H1 (cell line): ENCODE measurements around the gene EXTL1. TPM values are rescaled to one million over a fixed set of nuclear protein-coding genes. Genes with fewer than 3 reads are reported as not detected.
"Not testable (repeated sequence)": the region's sequence is repeated elsewhere in the genome, so short reads cannot be mapped to it uniquely, and the experiment has no call there.

Experiments
- CTCF ChIA-PET: fragments of 300-600 bp; sonication (Branson Sonifier 250); formaldehyde crosslinking; loops from one replicate; lab custom pipeline; 2021; ENCODE audit not compliant: partially characterized antibody; lab: Charles Lee
- POLR2A ChIA-PET: fragments of 300-600 bp; sonication (Branson Sonifier 250); formaldehyde crosslinking; loops from one replicate; lab custom pipeline; 2021; ENCODE audit warnings: inconsistent platforms; ENCODE audit not compliant: partially characterized antibody; lab: Charles Lee
- DNase-seq, 2 experiments: peaks; one replicate each; pipeline versions ENCODE4 v3.0.0 to v3.0.0-alpha.2; 2010 to 2022; ENCODE audit warnings: low spot score in 2 of 2, low read depth in 1 of 2, mixed read lengths in 1 of 2
- FAIRE-seq: peaks from 2 replicates; lab custom pipeline; 2011; peaks lifted over from hg19 to GRCh38; lab: Jason Lieb, UNC
- H2AFZ ChIP-seq: 2 replicates; pipeline ENCODE4 v1.8.1; 2012; ENCODE audit warnings: low read length, inconsistent platforms
- H2AK5ac ChIP-seq: 2 replicates; pipeline ENCODE4 v1.6.1; 2013; ENCODE audit warnings: low read depth, low read length
- H2BK120ac ChIP-seq: replicated peaks from 2 replicates; pipeline ENCODE3; 2013; ENCODE audit warnings: low read depth, low read length, inconsistent platforms
- H2BK12ac ChIP-seq: 2 replicates; pipeline ENCODE4 v1.6.1; 2013; ENCODE audit warnings: low read depth, low read length
- H2BK15ac ChIP-seq: 2 replicates; pipeline ENCODE4 v1.6.1; 2013; ENCODE audit warnings: low read length
- H2BK20ac ChIP-seq: 2 replicates; pipeline ENCODE4 v1.6.1; 2013; ENCODE audit warnings: low read length
- H2BK5ac ChIP-seq: 2 replicates; pipeline ENCODE4 v1.6.1; 2013; ENCODE audit warnings: low read depth, low read length
- H3K14ac ChIP-seq: 2 replicates; pipeline ENCODE4 v1.6.1; 2013; ENCODE audit warnings: inconsistent platforms; ENCODE audit not compliant: insufficient read length
- H3K18ac ChIP-seq: 2 replicates; pipeline ENCODE4 v1.6.1; 2013; ENCODE audit warnings: low read length; ENCODE audit errors: extremely low read depth
- H3K23ac ChIP-seq: 2 replicates; pipeline ENCODE4 v1.6.1; 2013; ENCODE audit warnings: inconsistent platforms; ENCODE audit not compliant: insufficient read length
- H3K23me2 ChIP-seq: 2 replicates; pipeline ENCODE4 v1.6.1; 2013; ENCODE audit warnings: low read depth, low read length
- H3K27ac ChIP-seq: 2 replicates; pipeline ENCODE4 v1.6.1; 2011; ENCODE audit warnings: low read depth, low read length, inconsistent platforms
- H3K27me3 ChIP-seq, 4 experiments: replicated peaks in 1 of 4; 1 replicate in 1 of 4; 2 replicates in 3 of 4; pipeline versions ENCODE4 v1.6.1 to v1.8.1; 2011 to 2013; ENCODE audit warnings: low read length in 3 of 4, mild to moderate bottlenecking in 3 of 4, inconsistent platforms in 2 of 4, mixed read lengths in 2 of 4, moderate library complexity in 1 of 4; ENCODE audit not compliant: control insufficient read depth in 3 of 4, insufficient read depth in 3 of 4; ENCODE audit errors: extremely low read depth in 1 of 4
- H3K36me3 ChIP-seq, 4 experiments: 2 replicates each; pipeline versions ENCODE4 v1.6.1 to v1.8.1; 2011 to 2013; ENCODE audit warnings: mild to moderate bottlenecking in 4 of 4, low read length in 3 of 4, moderate library complexity in 2 of 4, control low read depth in 1 of 4, inconsistent platforms in 1 of 4; ENCODE audit not compliant: insufficient read depth in 4 of 4, control insufficient read depth in 2 of 4
- H3K4ac ChIP-seq: replicated peaks from 2 replicates; pipeline ENCODE3; 2013; ENCODE audit warnings: low read length, low read depth, mixed read lengths, inconsistent platforms; ENCODE audit not compliant: insufficient read length
- H3K4me1 ChIP-seq, 4 experiments: replicated peaks in 1 of 4; 1 replicate in 1 of 4; 2 replicates in 3 of 4; pipeline versions ENCODE4 v1.6.1 to v1.8.1; 2011 to 2013; ENCODE audit warnings: low read length in 3 of 4, inconsistent platforms in 2 of 4, mixed read lengths in 1 of 4; ENCODE audit not compliant: insufficient read depth in 4 of 4, control insufficient read depth in 3 of 4
- H3K4me2 ChIP-seq, 2 experiments: 2 replicates each; pipeline versions ENCODE4 v1.6.1 to v1.8.1; 2011 to 2013; ENCODE audit warnings: low read depth in 2 of 2, low read length in 2 of 2, control low read depth in 1 of 2, inconsistent platforms in 1 of 2, mild to moderate bottlenecking in 1 of 2; ENCODE audit not compliant: insufficient read depth in 1 of 2
- H3K4me3 ChIP-seq, 4 experiments: fragments of 200-600, 300-600 bp in 1 of 4; sonication (generic), shearing (Covaris generic), sonication (Bioruptor Twin) in 1 of 4; 2 replicates each; pipeline versions ENCODE4 v1.5.1 to v1.8.1; 2011 to 2016; ENCODE audit warnings: low read length in 4 of 4, low read depth in 3 of 4, control low read depth in 2 of 4, inconsistent platforms in 2 of 4, mild to moderate bottlenecking in 2 of 4, mixed read lengths in 1 of 4, moderate library complexity in 1 of 4; ENCODE audit not compliant: insufficient read depth in 2 of 4; ENCODE audit errors: extremely low read depth in 1 of 4
- H3K56ac ChIP-seq: replicated peaks from 2 replicates; pipeline ENCODE3; 2013; ENCODE audit warnings: low read depth, mild to moderate bottlenecking, mixed read lengths, low read length, inconsistent platforms; ENCODE audit not compliant: insufficient read length
- H3K79me1 ChIP-seq: 2 replicates; pipeline ENCODE4 v1.6.1; 2013; ENCODE audit warnings: low read depth, low read length, control low read depth
- H3K79me2 ChIP-seq, 2 experiments: 2 replicates each; pipeline versions ENCODE4 v1.6.1 to v1.8.1; 2012 to 2013; ENCODE audit warnings: low read length in 2 of 2, mild to moderate bottlenecking in 2 of 2, inconsistent platforms in 1 of 2; ENCODE audit not compliant: insufficient read depth in 2 of 2, control insufficient read depth in 1 of 2
- H3K9ac ChIP-seq, 4 experiments: replicated peaks in 1 of 4; 1 replicate in 1 of 4; 2 replicates in 3 of 4; pipeline versions ENCODE4 v1.6.1 to v1.8.1; 2011 to 2013; ENCODE audit warnings: low read depth in 3 of 4, low read length in 3 of 4, control low read depth in 2 of 4, mild to moderate bottlenecking in 2 of 4, moderate library complexity in 2 of 4, inconsistent platforms in 1 of 4; ENCODE audit errors: extremely low read depth in 1 of 4
- H3K9me3 ChIP-seq, 2 experiments: 2 replicates each; pipeline versions ENCODE4 v1.6.1 to v1.8.1; 2012 to 2013; ENCODE audit warnings: mild to moderate bottlenecking in 2 of 2, moderate library complexity in 2 of 2, control low read depth in 1 of 2, inconsistent platforms in 1 of 2, low read depth in 1 of 2, low read length in 1 of 2, mixed read lengths in 1 of 2; ENCODE audit not compliant: insufficient read depth in 2 of 2
- H4K20me1 ChIP-seq, 2 experiments: replicated peaks in 1 of 2; 2 replicates each; pipeline versions ENCODE3 to v1.8.1; 2011 to 2013; ENCODE audit warnings: inconsistent platforms in 2 of 2, low read length in 2 of 2, mild to moderate bottlenecking in 1 of 2; ENCODE audit not compliant: insufficient read depth in 2 of 2, control insufficient read depth in 1 of 2
- H4K5ac ChIP-seq: 2 replicates; pipeline ENCODE4 v1.6.1; 2013; ENCODE audit warnings: low read length, low read depth, mixed read lengths, inconsistent platforms; ENCODE audit not compliant: insufficient read length
- H4K8ac ChIP-seq: 2 replicates; pipeline ENCODE4 v1.8.0; 2013; ENCODE audit warnings: mild to moderate bottlenecking, moderate library complexity, low read length, inconsistent platforms; ENCODE audit not compliant: insufficient read depth; ENCODE audit errors: extremely low read depth
- H4K91ac ChIP-seq: replicated peaks from 2 replicates; pipeline ENCODE3; 2013; ENCODE audit warnings: low read length, mixed read lengths, inconsistent platforms; ENCODE audit not compliant: insufficient read length
- TEAD4 ChIP-seq: IDR thresholded peaks from 2 replicates; pipeline ENCODE4 v1.6.1; 2012; ENCODE audit warnings: low read depth, low read length, inconsistent platforms, mixed read lengths
- WGBS, 2 experiments: shearing (Covaris generic) in 1 of 2; methylation state at CpG; one replicate each; pipeline versions ENCODE4 v1.1.6 to v1.1.7; 2013 to 2015; ENCODE audit warnings: low lambda C conversion rate in 2 of 2, mixed read lengths in 2 of 2, inconsistent platforms in 1 of 2, low coverage in 1 of 2, missing lambda C conversion rate in 1 of 2; ENCODE audit not compliant: insufficient replicate concordance in 2 of 2, insufficient coverage in 1 of 2, insufficient read length in 1 of 2; ENCODE audit errors: extremely low coverage in 1 of 2, missing lambda C conversion rate in 1 of 2; 5-methylcytosine and 5-hydroxymethylcytosine counted together
- polyA plus RNA-seq, 7 experiments: library from polyadenylated mRNA; depleted of rRNA in 3 of 7; stranded (reverse) in 5 of 7; unstranded in 2 of 7; fragments of >200 nt in 5 of 7; fragments of 200-250 nt in 2 of 7; gene quantifications; 1 replicate in 5 of 7; 2 replicates in 1 of 7; 4 replicates in 1 of 7; pipeline versions ENCODE4 v1.2.1 to v1.2.3, GENCODE V29; 2011 to 2013; ENCODE audit warnings: missing spikeins in 2 of 7, mixed read lengths in 2 of 7
- total RNA-seq: library from RNA; stranded (reverse); fragmentation: NEBNext Ultra II Directional; extraction: Animal tissue kit (Norgen Biotek cat#: 25700); gene quantifications from 2 replicates; pipeline ENCODE4 v1.2.1, GENCODE V29; 2021

EXTL1 gene
- total and polyA plus RNA-seq, 2 of the 8 experiments (the other 6 are each of a cell fraction or from before 2014, with no cell fraction given), result 0.89 to 1.2 TPM

- H3K36me3 ChIP-seq, result peaks cover 2 to 39% (median 23%) of the 10 kb centered on the region in 4 experiments; a peak in 5 of 8 replicates
- H2BK12ac ChIP-seq, result no peak overlapping the region
- H4K20me1 ChIP-seq, result no peaks in the 10 kb centered on the region
- 93% methylated on average over 3 of the region's 3 CpGs; no CpG with 5 or more reads in 1 of the 2 experiments for WGBS, 2 experiments
- H3K18ac ChIP-seq, result no peak overlapping the region
- H3K4me2 ChIP-seq, result no peak overlapping the region
- H3K4ac ChIP-seq, result no peak overlapping the region
- no peaks in the 10 kb centered on the region for H3K27me3 ChIP-seq
- H3K9me3 ChIP-seq, result no peaks in the 10 kb centered on the region
- no peak overlapping the region for H2BK20ac ChIP-seq
- TF ChIP-seq TEAD4, result no peak
- H2BK5ac ChIP-seq, result no peak overlapping the region
- H4K5ac ChIP-seq, result no peak overlapping the region
- H2AFZ ChIP-seq, result no peak overlapping the region
- no peak overlapping the region for H2BK120ac ChIP-seq
- ChIA-PET POLR2A (no interaction called here), CTCF (interaction anchor here (0.5 to 20.0 kb wide), 2 partner anchors 37 to 84 kb away, joined by 3 to 330 read pairs; partner anchors contain the start of gene STMN1)
- H3K4me1 ChIP-seq, result no peaks in the 10 kb centered on the region
- H3K14ac ChIP-seq, result no peak overlapping the region
- H3K9ac ChIP-seq, result no peak overlapping the region
- H3K27ac ChIP-seq, result no peak overlapping the region
- FAIRE-seq, result no peak
- H2AK5ac ChIP-seq, result no peak overlapping the region
- no peak for DNase-seq
- no peak overlapping the region for H2BK15ac ChIP-seq
- H3K56ac ChIP-seq, result no peak overlapping the region
- H4K91ac ChIP-seq, result no peak overlapping the region
- H4K8ac ChIP-seq, result no peak overlapping the region
- H3K79me2 ChIP-seq, result no peaks in the 10 kb centered on the region
- no peaks in the 10 kb centered on the region for H3K79me1 ChIP-seq
- H3K23me2 ChIP-seq, result no peaks in the 10 kb centered on the region
- no peak overlapping the region for H3K4me3 ChIP-seq
- no peak overlapping the region for H3K23ac ChIP-seq
These were observed 35.9 kb upstream of the EXTL1 start for GRCh38 chr1:25985670-25986069.

- not testable (repeated sequence) for H2BK120ac ChIP-seq, H3K4me2 ChIP-seq, H2BK12ac ChIP-seq, H3K9ac ChIP-seq, DNase-seq, H3K9me3 ChIP-seq, H3K23ac ChIP-seq, H4K5ac ChIP-seq, H4K20me1 ChIP-seq, H2AFZ ChIP-seq, H2AK5ac ChIP-seq, H3K4me1 ChIP-seq, H3K79me1 ChIP-seq, H3K27me3 ChIP-seq, H4K91ac ChIP-seq, H4K8ac ChIP-seq, H3K56ac ChIP-seq, H3K4me3 ChIP-seq, H3K27ac ChIP-seq, H3K79me2 ChIP-seq, H2BK15ac ChIP-seq, H2BK5ac ChIP-seq, H3K23me2 ChIP-seq, H2BK20ac ChIP-seq, H3K18ac ChIP-seq, FAIRE-seq, H3K14ac ChIP-seq, H3K4ac ChIP-seq
- H3K36me3 ChIP-seq, result peaks cover 2 to 34% (median 23%) of the 10 kb centered on the region in 4 experiments; a peak in 5 of 8 replicates
- ChIA-PET POLR2A (interaction anchor here (2.1 kb wide), 1 partner anchor 11 kb away, joined by 7 read pairs; the partner anchor contains the start of gene PAFAH2), CTCF (interaction anchor here (0.7 to 20.0 kb wide), 5 partner anchors 10 to 142 kb away, joined by 3 to 330 read pairs (median 5); partner anchors contain the start of genes PAFAH2 and STMN1)
- 90% methylated on average over 10 of the region's 10 CpGs; no CpG with 5 or more reads in 1 of the 2 experiments for WGBS, 2 experiments
These were observed 34.8 kb upstream of the EXTL1 start for GRCh38 chr1:25986773-25987172.
